H1 (cell line): ENCODE measurements around the gene SELENOS. TPM values are rescaled to one million over a fixed set of nuclear protein-coding genes. Genes with fewer than 3 reads are reported as not detected.

ENCODE experiments used
- CTCF ChIA-PET: fragments of 300-600 bp; sonication (Branson Sonifier 250); formaldehyde crosslinking; loops from one replicate; lab custom pipeline; 2021; ENCODE audit not compliant: partially characterized antibody; lab: Charles Lee
- POLR2A ChIA-PET: fragments of 300-600 bp; sonication (Branson Sonifier 250); formaldehyde crosslinking; loops from one replicate; lab custom pipeline; 2021; ENCODE audit warnings: inconsistent platforms; ENCODE audit not compliant: partially characterized antibody; lab: Charles Lee
- DNase-seq, 2 experiments: peaks; one replicate each; pipeline versions ENCODE4 v3.0.0 to v3.0.0-alpha.2; 2010 to 2022; ENCODE audit warnings: low spot score in 2 of 2, low read depth in 1 of 2, mixed read lengths in 1 of 2
- FAIRE-seq: peaks from 2 replicates; lab custom pipeline; 2011; peaks lifted over from hg19 to GRCh38; lab: Jason Lieb, UNC
- H2AFZ ChIP-seq: 2 replicates; pipeline ENCODE4 v1.8.1; 2012; ENCODE audit warnings: low read length, inconsistent platforms
- H2AK5ac ChIP-seq: 2 replicates; pipeline ENCODE4 v1.6.1; 2013; ENCODE audit warnings: low read depth, low read length
- H2BK120ac ChIP-seq: replicated peaks from 2 replicates; pipeline ENCODE3; 2013; ENCODE audit warnings: low read depth, low read length, inconsistent platforms
- H2BK12ac ChIP-seq: 2 replicates; pipeline ENCODE4 v1.6.1; 2013; ENCODE audit warnings: low read depth, low read length
- H2BK15ac ChIP-seq: 2 replicates; pipeline ENCODE4 v1.6.1; 2013; ENCODE audit warnings: low read length
- H2BK20ac ChIP-seq: 2 replicates; pipeline ENCODE4 v1.6.1; 2013; ENCODE audit warnings: low read length
- H2BK5ac ChIP-seq: 2 replicates; pipeline ENCODE4 v1.6.1; 2013; ENCODE audit warnings: low read depth, low read length
- H3K14ac ChIP-seq: 2 replicates; pipeline ENCODE4 v1.6.1; 2013; ENCODE audit warnings: inconsistent platforms; ENCODE audit not compliant: insufficient read length
- H3K18ac ChIP-seq: 2 replicates; pipeline ENCODE4 v1.6.1; 2013; ENCODE audit warnings: low read length; ENCODE audit errors: extremely low read depth
- H3K23ac ChIP-seq: 2 replicates; pipeline ENCODE4 v1.6.1; 2013; ENCODE audit warnings: inconsistent platforms; ENCODE audit not compliant: insufficient read length
- H3K23me2 ChIP-seq: 2 replicates; pipeline ENCODE4 v1.6.1; 2013; ENCODE audit warnings: low read depth, low read length
- H3K27ac ChIP-seq: 2 replicates; pipeline ENCODE4 v1.6.1; 2011; ENCODE audit warnings: low read depth, low read length, inconsistent platforms
- H3K27me3 ChIP-seq, 4 experiments: replicated peaks in 1 of 4; 1 replicate in 1 of 4; 2 replicates in 3 of 4; pipeline versions ENCODE4 v1.6.1 to v1.8.1; 2011 to 2013; ENCODE audit warnings: low read length in 3 of 4, mild to moderate bottlenecking in 3 of 4, inconsistent platforms in 2 of 4, mixed read lengths in 2 of 4, moderate library complexity in 1 of 4; ENCODE audit not compliant: control insufficient read depth in 3 of 4, insufficient read depth in 3 of 4; ENCODE audit errors: extremely low read depth in 1 of 4
- H3K36me3 ChIP-seq, 4 experiments: 2 replicates each; pipeline versions ENCODE4 v1.6.1 to v1.8.1; 2011 to 2013; ENCODE audit warnings: mild to moderate bottlenecking in 4 of 4, low read length in 3 of 4, moderate library complexity in 2 of 4, control low read depth in 1 of 4, inconsistent platforms in 1 of 4; ENCODE audit not compliant: insufficient read depth in 4 of 4, control insufficient read depth in 2 of 4
- H3K4ac ChIP-seq: replicated peaks from 2 replicates; pipeline ENCODE3; 2013; ENCODE audit warnings: low read length, low read depth, mixed read lengths, inconsistent platforms; ENCODE audit not compliant: insufficient read length
- H3K4me1 ChIP-seq, 4 experiments: replicated peaks in 1 of 4; 1 replicate in 1 of 4; 2 replicates in 3 of 4; pipeline versions ENCODE4 v1.6.1 to v1.8.1; 2011 to 2013; ENCODE audit warnings: low read length in 3 of 4, inconsistent platforms in 2 of 4, mixed read lengths in 1 of 4; ENCODE audit not compliant: insufficient read depth in 4 of 4, control insufficient read depth in 3 of 4
- H3K4me2 ChIP-seq, 2 experiments: 2 replicates each; pipeline versions ENCODE4 v1.6.1 to v1.8.1; 2011 to 2013; ENCODE audit warnings: low read depth in 2 of 2, low read length in 2 of 2, control low read depth in 1 of 2, inconsistent platforms in 1 of 2, mild to moderate bottlenecking in 1 of 2; ENCODE audit not compliant: insufficient read depth in 1 of 2
- H3K4me3 ChIP-seq, 4 experiments: fragments of 200-600, 300-600 bp in 1 of 4; sonication (generic), shearing (Covaris generic), sonication (Bioruptor Twin) in 1 of 4; 2 replicates each; pipeline versions ENCODE4 v1.5.1 to v1.8.1; 2011 to 2016; ENCODE audit warnings: low read length in 4 of 4, low read depth in 3 of 4, control low read depth in 2 of 4, inconsistent platforms in 2 of 4, mild to moderate bottlenecking in 2 of 4, mixed read lengths in 1 of 4, moderate library complexity in 1 of 4; ENCODE audit not compliant: insufficient read depth in 2 of 4; ENCODE audit errors: extremely low read depth in 1 of 4
- H3K56ac ChIP-seq: replicated peaks from 2 replicates; pipeline ENCODE3; 2013; ENCODE audit warnings: low read depth, mild to moderate bottlenecking, mixed read lengths, low read length, inconsistent platforms; ENCODE audit not compliant: insufficient read length
- H3K79me1 ChIP-seq: 2 replicates; pipeline ENCODE4 v1.6.1; 2013; ENCODE audit warnings: low read depth, low read length, control low read depth
- H3K79me2 ChIP-seq, 2 experiments: 2 replicates each; pipeline versions ENCODE4 v1.6.1 to v1.8.1; 2012 to 2013; ENCODE audit warnings: low read length in 2 of 2, mild to moderate bottlenecking in 2 of 2, inconsistent platforms in 1 of 2; ENCODE audit not compliant: insufficient read depth in 2 of 2, control insufficient read depth in 1 of 2
- H3K9ac ChIP-seq, 4 experiments: replicated peaks in 1 of 4; 1 replicate in 1 of 4; 2 replicates in 3 of 4; pipeline versions ENCODE4 v1.6.1 to v1.8.1; 2011 to 2013; ENCODE audit warnings: low read depth in 3 of 4, low read length in 3 of 4, control low read depth in 2 of 4, mild to moderate bottlenecking in 2 of 4, moderate library complexity in 2 of 4, inconsistent platforms in 1 of 4; ENCODE audit errors: extremely low read depth in 1 of 4
- H3K9me3 ChIP-seq, 2 experiments: 2 replicates each; pipeline versions ENCODE4 v1.6.1 to v1.8.1; 2012 to 2013; ENCODE audit warnings: mild to moderate bottlenecking in 2 of 2, moderate library complexity in 2 of 2, control low read depth in 1 of 2, inconsistent platforms in 1 of 2, low read depth in 1 of 2, low read length in 1 of 2, mixed read lengths in 1 of 2; ENCODE audit not compliant: insufficient read depth in 2 of 2
- H4K20me1 ChIP-seq, 2 experiments: replicated peaks in 1 of 2; 2 replicates each; pipeline versions ENCODE3 to v1.8.1; 2011 to 2013; ENCODE audit warnings: inconsistent platforms in 2 of 2, low read length in 2 of 2, mild to moderate bottlenecking in 1 of 2; ENCODE audit not compliant: insufficient read depth in 2 of 2, control insufficient read depth in 1 of 2
- H4K5ac ChIP-seq: 2 replicates; pipeline ENCODE4 v1.6.1; 2013; ENCODE audit warnings: low read length, low read depth, mixed read lengths, inconsistent platforms; ENCODE audit not compliant: insufficient read length
- H4K8ac ChIP-seq: 2 replicates; pipeline ENCODE4 v1.8.0; 2013; ENCODE audit warnings: mild to moderate bottlenecking, moderate library complexity, low read length, inconsistent platforms; ENCODE audit not compliant: insufficient read depth; ENCODE audit errors: extremely low read depth
- H4K91ac ChIP-seq: replicated peaks from 2 replicates; pipeline ENCODE3; 2013; ENCODE audit warnings: low read length, mixed read lengths, inconsistent platforms; ENCODE audit not compliant: insufficient read length
- BACH1 ChIP-seq: IDR thresholded peaks from 2 replicates; pipeline ENCODE4 v1.6.1; 2012; ENCODE audit warnings: low read length, improper control_type of control experiment
- CBX8 ChIP-seq: fragments of 300-800, 300-1000 bp; sonication (generic); IDR thresholded peaks from 2 replicates; pipeline ENCODE4 v1.7.1; 2016; ENCODE audit warnings: low read depth, low read length, borderline replicate concordance
- CREB1 ChIP-seq: IDR thresholded peaks from 2 replicates; pipeline ENCODE4 v1.6.1; 2012; ENCODE audit warnings: inconsistent platforms
- HDAC2 ChIP-seq, 2 experiments: fragments of 300-600 bp in 1 of 2; sonication (generic) in 1 of 2; IDR thresholded peaks; 2 replicates each; pipeline ENCODE4 v1.6.1; 2011 to 2012; ENCODE audit warnings: low read depth in 2 of 2, low read length in 2 of 2, mild to moderate bottlenecking in 2 of 2, moderate library complexity in 2 of 2, borderline replicate concordance in 1 of 2, inconsistent platforms in 1 of 2
- KDM4A ChIP-seq: IDR thresholded peaks from one replicate; pipeline ENCODE4 v1.7.1; 2012; ENCODE audit warnings: low read depth, mild to moderate bottlenecking, moderate library complexity, low read length, inconsistent platforms; ENCODE audit not compliant: severe bottlenecking
- NANOG ChIP-seq: IDR thresholded peaks from 2 replicates; pipeline ENCODE4 v1.6.1; 2011; ENCODE audit warnings: low read length, low read depth, mild to moderate bottlenecking, inconsistent platforms; ENCODE audit not compliant: insufficient read depth, poor library complexity, severe bottlenecking
- RNF2 ChIP-seq: fragments of 200-900, 300-1000 bp; sonication (generic); IDR thresholded peaks from 2 replicates; pipeline ENCODE4 v1.7.1; 2016; ENCODE audit warnings: borderline replicate concordance, low read depth, mild to moderate bottlenecking, antibody characterized with exemption, low read length; ENCODE audit not compliant: poor library complexity, severe bottlenecking; ENCODE audit errors: missing control alignments
- TBP ChIP-seq: IDR thresholded peaks from 2 replicates; pipeline ENCODE4 v1.6.1; 2011; ENCODE audit warnings: low read depth, low read length, improper control_type of control experiment
- WGBS, 2 experiments: shearing (Covaris generic) in 1 of 2; methylation state at CpG; one replicate each; pipeline versions ENCODE4 v1.1.6 to v1.1.7; 2013 to 2015; ENCODE audit warnings: low lambda C conversion rate in 2 of 2, mixed read lengths in 2 of 2, inconsistent platforms in 1 of 2, low coverage in 1 of 2, missing lambda C conversion rate in 1 of 2; ENCODE audit not compliant: insufficient replicate concordance in 2 of 2, insufficient coverage in 1 of 2, insufficient read length in 1 of 2; ENCODE audit errors: extremely low coverage in 1 of 2, missing lambda C conversion rate in 1 of 2; 5-methylcytosine and 5-hydroxymethylcytosine counted together
- polyA plus RNA-seq, 7 experiments: library from polyadenylated mRNA; depleted of rRNA in 3 of 7; stranded (reverse) in 5 of 7; unstranded in 2 of 7; fragments of >200 nt in 5 of 7; fragments of 200-250 nt in 2 of 7; gene quantifications; 1 replicate in 5 of 7; 2 replicates in 1 of 7; 4 replicates in 1 of 7; pipeline versions ENCODE4 v1.2.1 to v1.2.3, GENCODE V29; 2011 to 2013; ENCODE audit warnings: missing spikeins in 2 of 7, mixed read lengths in 2 of 7
- total RNA-seq: library from RNA; stranded (reverse); fragmentation: NEBNext Ultra II Directional; extraction: Animal tissue kit (Norgen Biotek cat#: 25700); gene quantifications from 2 replicates; pipeline ENCODE4 v1.2.1, GENCODE V29; 2021

Gene SELENOS
- total and polyA plus RNA-seq, 2 of the 8 experiments (the other 6 are each of a cell fraction or from before 2014, with no cell fraction given) = 45.1 to 46.0 TPM

GRCh38 chr15:101255051-101255395 lies 22.3 kb downstream of the SELENOS start:
- Histone ChIP-seq H4K20me1 (peaks cover 0 to 7% of the 10 kb centered on the region in 2 experiments), H3K36me3 (no peaks in the 10 kb centered on the region), H2BK12ac (no peak overlapping the region), H3K23me2 (peaks cover 13% of the 10 kb centered on the region), H2BK20ac (no peak overlapping the region), H3K4me2 (no peak overlapping the region), H3K23ac (no peak overlapping the region), H3K79me1 (peaks cover 1% of the 10 kb centered on the region; the same call in 1 of the 2 replicates), H4K91ac (no peak overlapping the region), H3K27me3 (peaks cover 0 to 3% (median 0%) of the 10 kb centered on the region in 4 experiments; a peak in 3 of 7 replicates), H3K9ac (no peak overlapping the region), H3K79me2 (peaks cover 7 to 14% of the 10 kb centered on the region in 2 experiments), H2AK5ac (no peak overlapping the region), H3K4ac (no peak overlapping the region), H2AFZ (no peak overlapping the region), H4K8ac (no peak overlapping the region), H2BK5ac (no peak overlapping the region), H3K9me3 (no peaks in the 10 kb centered on the region), H2BK15ac (no peak overlapping the region), H3K56ac (no peak overlapping the region), H3K4me1 (peaks cover 4 to 14% (median 9%) of the 10 kb centered on the region in 4 experiments; a peak in 6 of 7 replicates), H3K18ac (no peak overlapping the region), H3K14ac (no peak overlapping the region), H4K5ac (no peak overlapping the region), H3K4me3 (no peak overlapping the region), H3K27ac (no peak overlapping the region), H2BK120ac (no peak overlapping the region)
- POLR2A ChIA-PET = interaction anchor here (0.6 to 5.1 kb wide), 6 partner anchors 9 to 245 kb away, joined by 3 to 18 read pairs (median 4); no protein-coding TSS in a partner anchor
- TF ChIP-seq CREB1 (no peak), RNF2 (no peak), HDAC2 (IDR thresholded peaks at IDR 0.05; ENCODE audit: borderline replicate concordance in 1 of 2, low read depth in 2 of 2, low read length in 2 of 2) (no peak), NANOG (no peak), BACH1 (no peak), CBX8 (no peak), TBP (no peak), KDM4A (no peak)
- WGBS, 2 experiments = 89% methylated on average over 5 of the region's 5 CpGs; no CpG with 5 or more reads in 1 of the 2 experiments
- DNase-seq = no peak
- CTCF ChIA-PET = interaction anchor here (0.7 to 9.9 kb wide), 21 partner anchors 10 to 400 kb away, joined by 3 to 216 read pairs (median 4); partner anchors contain the start of gene LRRK1
- no peak for FAIRE-seq
